Limb (tissue), 2 donors: ENCODE data around the gene PCSK4.
A peak's percentile ranks its signal among the peaks of the same experiment; 100 is the strongest.
"Not testable (repeated sequence)": the region's sequence is repeated elsewhere in the genome, so short reads cannot be mapped to it uniquely, and the experiment has no call there.

ENCODE experiments used
- DNase-seq, 2 donors: peaks; one replicate each; pipeline ENCODE4 v3.0.0-alpha.2; 2016; ENCODE audit errors: extremely low spot score in 2 of 2

The PCSK4 gene

DNA sequence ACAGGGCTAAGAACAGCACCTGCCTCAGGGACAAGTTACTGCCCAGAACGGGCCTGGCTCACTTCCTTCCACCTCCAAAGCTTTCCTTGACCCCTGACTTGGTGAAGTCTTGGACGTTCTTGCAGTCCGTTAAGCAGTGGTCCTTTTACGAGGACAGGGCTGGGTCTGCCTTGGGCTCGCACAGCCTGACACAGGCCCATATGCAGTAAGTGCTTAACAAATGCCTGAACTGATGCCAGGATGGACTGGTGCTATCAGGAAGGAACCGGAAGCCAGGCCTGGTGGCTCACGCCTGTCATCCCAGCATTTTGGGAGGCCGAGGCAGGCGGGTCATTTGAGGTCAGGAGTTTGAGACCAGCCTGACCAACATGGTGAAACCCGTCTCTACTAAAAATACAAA is 31.9 kb upstream of the PCSK4 start:
- DNase-seq = no peak

DNA sequence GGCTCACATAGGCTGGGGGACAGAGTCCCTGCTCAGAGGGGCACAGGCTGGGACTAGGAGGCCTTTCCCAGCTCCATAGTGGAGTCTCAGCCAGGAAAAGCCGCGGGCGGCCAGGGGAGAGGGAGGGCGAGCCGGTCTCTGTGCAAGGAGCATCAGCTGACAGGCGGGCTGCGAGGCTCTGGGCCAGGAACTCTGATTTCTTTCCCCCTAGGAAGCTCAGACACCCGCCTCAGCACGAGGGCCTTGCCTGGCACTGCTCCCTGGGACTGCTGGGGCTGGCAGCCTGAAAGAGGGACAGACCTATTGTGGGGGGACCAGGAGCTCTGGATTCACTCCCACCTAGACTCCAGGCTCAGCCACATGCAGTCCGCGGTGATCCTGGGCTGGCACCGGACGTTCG is 31.5 kb upstream of the PCSK4 start:
- no peak for DNase-seq

DNA sequence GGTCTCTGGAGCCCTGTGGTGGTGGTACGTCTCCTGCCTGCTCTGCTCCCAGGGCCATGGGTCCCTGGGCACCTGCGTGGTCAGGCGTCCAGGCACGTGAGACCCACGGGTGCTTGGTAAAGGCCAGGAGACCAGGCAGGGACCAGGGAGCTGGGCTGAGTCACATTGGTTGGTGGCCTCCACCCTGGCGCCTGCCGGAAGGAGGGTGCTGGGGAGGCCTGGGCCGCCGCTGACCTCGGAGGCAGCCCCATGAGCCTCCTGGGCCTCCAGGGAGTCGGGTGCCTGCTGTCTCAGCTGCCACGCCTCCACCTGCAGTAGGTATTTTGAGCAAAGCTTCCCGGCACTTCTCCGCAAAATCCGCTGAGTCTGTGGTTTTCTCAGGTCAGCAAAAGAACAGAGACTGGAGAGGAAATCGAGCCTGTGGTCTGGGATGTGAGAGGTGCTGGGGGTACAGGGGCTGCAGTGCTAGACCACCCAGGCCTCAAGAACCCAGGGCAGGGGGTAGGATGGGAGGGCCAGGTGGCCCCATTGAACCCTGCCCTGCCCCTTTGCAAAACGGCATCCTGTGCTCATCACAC is 30.1 kb upstream of the PCSK4 start:
- DNase-seq = no peak

DNA sequence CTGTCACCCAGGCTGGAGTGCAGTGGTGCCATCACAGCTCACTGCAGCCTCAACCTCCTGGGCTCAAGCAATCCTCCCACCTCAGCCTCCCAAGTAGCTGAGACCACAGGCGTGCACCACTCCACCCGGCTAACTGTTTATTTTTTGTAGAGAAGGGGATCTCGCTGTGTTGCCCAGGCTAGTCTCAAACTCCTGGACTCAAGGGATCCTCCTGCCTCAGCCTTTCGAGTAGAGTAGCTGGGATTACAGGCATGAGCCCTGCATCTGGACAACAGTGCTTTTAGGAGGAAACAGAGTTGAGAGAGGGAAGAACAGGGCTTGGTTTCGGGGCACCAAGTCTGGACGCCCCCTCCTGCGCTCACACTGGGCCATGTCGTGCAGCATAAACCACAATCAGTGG is 29.7 kb upstream of the PCSK4 start:
- DNase-seq = not testable (repeated sequence)

DNA sequence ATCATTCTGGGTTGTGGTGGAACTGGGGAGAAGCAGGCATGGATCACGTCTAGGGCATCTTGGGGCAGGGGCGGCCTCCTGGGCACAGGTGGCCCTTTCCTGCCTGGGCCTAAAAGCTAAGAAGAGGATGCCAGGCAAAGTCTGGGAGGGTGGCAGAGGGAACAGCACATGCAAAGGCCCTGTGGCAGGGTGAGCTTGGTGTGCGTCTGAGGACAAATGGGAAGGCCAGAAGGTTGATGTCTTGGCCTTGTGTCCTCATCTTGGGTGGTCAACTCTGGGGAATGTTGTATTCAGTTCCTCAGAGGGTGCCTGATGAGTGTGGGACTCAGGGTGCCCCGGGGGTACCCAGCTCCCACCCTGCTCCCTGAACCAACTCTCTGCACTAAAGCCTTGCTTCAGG is 28.3 kb upstream of the PCSK4 start:
- DNase-seq = no peak

DNA sequence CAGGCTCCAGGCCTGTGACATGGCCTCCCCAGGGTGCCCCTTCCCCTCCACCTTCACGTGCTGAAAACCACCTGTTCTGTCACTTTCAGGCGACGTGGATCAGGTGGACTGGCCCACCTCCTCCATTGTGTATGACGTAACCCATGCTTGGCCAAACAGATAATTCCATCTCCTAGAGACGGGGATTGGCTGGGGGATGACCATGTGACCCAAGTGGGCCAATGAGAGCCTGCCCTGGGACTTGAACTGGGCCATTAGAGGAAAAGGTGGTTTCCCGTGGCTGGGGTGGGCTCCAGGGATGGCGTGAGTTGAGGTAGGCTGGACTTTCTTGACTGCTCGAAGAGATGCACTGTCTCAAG is 26.2 kb upstream of the PCSK4 start:
- no peak for DNase-seq

DNA sequence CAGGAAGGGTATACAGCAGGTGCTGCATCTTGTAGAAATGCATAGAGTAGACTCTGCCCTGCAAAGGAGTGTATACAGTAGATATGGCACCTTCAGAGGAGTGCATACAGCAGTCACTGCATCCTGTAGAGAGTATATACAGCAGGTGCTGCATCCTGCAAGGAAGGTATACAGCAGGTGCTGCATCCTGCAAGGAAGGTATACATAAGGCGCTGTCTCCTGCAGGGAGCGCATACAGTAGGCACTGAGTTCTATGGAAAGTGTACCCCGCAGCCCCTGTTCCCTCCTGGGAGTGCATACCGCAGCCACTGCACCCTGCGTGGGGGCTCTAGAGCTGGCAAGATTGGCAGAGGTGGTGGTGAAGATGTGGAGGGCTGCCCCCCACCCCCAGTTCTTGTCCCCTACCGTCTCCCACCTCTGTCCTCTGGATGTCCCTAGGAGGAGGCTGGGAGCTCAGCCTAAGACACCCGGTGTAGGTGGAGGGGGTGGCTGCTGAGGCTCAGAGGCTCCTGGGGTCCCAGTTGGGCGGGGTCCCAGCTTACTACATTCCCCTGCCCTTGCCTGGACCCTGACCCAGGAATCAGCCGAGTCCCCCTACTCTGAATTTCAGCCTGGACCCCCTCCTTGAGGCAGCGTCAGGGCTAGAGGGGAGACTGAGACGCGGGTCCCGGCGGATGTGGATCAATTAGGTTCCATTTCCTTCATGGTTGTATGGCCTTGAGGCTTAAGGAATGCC is 25.0 kb upstream of the PCSK4 start:
- no peak for DNase-seq

DNA sequence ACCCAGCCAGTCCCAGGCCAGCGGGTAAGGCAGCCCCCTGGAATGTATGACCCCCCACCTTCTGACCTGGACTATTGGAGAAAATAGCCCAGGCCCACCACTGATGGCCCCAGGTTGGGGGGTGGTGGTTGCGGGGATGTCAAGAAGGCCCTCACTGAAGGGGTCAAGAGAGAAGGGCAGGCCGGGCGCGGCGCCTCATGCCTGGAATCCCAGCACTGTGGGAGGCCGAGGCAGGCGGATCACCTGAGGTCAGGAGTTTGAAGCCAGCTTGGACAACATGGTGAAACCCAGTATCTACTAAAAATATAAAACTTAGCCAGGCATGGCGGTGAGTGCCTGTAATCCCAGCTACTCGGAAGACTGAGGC is 24.1 kb upstream of the PCSK4 start:
- no peak for DNase-seq

DNA sequence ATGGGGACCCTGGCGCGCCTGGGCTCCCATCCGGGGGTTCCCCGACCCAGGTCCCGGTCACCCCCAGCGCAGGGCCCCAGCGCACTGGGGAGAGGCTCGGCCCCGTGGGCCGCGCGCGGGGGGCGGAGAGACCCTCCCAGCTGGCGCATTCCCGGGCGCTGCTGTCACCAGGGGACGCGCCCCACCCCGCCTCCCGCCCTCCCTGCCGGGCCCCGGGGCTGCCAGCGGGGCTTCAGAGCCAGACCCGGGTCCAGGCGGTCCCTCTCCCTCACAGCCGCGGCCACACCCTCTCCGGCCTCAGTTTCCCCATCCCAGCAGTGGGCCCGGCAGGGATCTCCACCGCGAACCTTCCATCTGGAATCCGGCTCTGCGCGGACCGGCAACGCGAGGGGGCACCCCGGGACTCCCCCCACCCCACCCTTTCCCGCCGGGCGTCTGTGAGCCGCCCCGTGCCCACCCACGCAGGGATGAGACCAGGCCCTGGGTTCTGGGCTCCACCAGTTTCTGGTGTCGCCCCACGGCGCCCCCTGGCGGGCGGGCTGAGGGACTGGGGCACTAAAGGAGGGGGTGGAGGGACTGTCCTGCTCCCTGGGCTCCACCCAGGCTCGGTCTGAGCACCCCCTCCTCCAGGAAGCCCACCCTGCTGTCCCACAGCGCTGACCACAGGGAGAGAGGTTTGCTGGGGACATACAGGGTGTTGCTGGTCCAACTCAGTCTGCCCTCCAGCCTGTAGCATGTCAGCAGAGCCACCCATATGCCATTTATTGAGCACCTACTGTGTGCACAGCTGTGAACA is 23.5 kb upstream of the PCSK4 start:
- DNase-seq = peak in 1 of 2 donors; percentile 63

DNA sequence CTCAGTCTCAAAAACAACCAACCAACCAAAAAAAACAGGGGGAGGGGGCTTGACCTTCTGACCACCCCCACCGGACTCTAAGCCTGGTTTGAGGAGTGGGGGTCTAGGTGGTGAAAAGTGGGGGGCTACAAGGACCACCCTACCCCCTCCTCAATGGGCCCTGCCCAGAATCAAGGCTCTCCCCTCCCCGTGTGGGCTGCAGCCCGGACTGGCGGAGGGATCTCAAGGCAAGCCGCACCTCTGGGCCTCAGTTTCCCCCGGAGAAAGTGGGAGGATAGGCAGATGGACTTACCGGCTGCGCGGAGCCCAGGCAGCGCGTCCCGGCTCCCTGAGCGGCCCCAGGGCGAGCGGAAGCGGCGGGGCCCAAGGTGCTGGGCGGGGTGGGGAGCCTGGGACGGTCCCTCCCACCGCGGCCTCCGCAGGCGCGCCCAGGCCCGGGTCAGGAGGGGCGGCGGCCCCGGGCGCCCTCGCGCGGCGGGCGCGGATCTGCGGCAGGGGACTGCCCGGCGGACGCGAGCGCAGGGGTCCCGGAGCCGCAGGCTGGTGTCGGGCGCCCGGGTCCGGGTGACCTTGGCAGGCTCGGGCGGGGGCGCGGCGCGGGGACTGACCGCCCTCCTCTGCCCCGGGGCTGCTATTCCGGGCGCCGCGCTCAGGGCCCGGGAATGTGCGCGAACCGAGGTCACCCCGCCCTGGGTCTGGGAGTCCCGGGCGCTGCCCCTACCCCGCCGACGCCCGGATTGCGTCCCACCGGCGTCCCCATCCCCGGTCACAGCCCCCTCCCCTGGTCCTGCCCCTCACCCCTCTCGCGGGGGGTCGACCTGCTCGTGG is 22.7 kb upstream of the PCSK4 start, which contains the start of gene ADAMTSL5:
ADAMTSL5 (minus strand) TSS at position 349 of the 828 bp plus-strand sequence. CDS start 2,076 bp downstream, outside the sequence.
- DNase-seq = no peak

DNA sequence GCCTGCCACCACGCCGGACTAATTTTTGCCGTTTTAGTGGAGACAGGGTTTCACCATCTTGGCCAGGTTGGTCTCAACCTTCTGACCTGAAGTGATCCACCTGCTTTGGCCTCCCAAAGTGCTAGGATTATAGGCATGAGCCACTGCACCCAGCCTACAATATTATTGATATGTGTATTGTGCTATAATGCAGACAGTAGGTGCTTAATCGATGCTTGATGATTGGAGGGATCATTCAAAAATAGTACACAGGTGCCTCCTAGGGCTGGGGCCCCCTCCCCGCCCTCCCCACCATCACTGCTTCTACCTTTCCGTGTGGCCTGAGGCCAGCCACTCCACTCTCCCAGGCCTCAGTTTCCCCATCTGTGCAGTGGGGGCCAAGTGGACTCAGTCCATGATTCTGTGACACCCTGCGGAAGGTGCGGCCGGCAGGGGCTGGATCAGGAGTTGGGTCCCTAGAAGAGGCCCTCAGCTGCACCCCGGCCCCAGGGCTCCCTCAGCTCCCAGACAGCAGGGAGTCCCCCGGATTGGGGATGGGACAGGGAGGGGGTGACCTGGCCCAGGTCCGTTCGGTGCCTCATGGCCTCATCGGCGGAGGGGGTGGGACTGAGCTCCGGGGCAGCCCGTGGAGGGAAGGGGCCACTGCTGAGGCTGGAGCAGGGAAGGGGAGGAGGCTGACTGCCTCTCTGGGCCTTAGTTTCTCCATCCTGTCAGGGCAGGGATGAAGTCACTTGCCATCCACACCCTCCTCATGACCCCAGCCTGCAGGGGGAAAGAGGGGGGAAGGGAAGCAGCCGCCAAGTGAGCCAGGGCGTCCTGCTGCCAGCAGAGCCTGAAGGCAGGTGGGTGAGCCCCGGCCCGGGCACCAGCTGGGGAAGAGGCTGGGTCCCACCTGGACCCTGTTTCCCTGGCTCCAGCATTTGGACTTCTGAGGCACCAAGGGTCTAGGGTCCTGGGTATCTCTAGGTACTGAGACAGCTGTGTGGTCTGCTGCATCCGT is 21.5 kb upstream of the PCSK4 start:
- DNase-seq = no peak

DNA sequence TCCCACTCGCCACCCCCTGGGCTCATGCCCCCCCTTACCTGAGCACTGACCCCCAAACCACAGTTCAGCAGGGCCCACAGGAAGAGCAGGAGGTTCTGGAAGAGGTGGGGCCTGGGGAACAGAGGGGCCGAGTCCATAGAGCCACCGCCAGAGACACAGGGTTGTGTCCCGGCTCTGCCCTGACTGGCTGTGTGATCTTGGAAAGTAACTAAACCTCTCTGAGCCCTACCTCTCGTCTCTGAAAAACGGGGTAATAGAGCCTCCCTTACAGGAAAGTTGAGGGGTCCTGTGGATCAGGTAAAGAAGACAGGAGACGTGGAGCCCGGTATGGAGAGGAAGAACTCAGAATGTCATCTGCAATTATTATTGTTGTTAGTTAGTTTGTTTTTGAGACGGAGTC is 20.7 kb upstream of the PCSK4 start:
- DNase-seq = no peak

DNA sequence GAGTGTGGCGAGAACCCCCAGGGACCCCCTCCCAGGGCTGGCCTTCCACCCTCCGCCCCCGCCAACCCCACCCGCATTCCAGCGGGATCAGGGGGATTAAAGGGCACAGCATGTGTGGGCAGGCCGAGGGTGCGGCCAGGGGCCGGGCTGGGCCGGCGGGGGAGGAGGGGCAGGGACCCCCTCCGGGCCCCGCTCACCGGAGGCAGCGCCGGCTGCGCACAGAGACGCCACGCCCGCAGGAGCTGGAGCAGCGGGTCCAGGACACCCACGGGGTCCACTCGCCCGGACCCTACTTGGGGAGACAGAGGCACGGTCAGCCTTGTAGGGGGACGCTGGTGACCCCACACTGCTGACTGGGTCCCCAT is 20.3 kb upstream of the PCSK4 start:
- DNase-seq = no peak

DNA sequence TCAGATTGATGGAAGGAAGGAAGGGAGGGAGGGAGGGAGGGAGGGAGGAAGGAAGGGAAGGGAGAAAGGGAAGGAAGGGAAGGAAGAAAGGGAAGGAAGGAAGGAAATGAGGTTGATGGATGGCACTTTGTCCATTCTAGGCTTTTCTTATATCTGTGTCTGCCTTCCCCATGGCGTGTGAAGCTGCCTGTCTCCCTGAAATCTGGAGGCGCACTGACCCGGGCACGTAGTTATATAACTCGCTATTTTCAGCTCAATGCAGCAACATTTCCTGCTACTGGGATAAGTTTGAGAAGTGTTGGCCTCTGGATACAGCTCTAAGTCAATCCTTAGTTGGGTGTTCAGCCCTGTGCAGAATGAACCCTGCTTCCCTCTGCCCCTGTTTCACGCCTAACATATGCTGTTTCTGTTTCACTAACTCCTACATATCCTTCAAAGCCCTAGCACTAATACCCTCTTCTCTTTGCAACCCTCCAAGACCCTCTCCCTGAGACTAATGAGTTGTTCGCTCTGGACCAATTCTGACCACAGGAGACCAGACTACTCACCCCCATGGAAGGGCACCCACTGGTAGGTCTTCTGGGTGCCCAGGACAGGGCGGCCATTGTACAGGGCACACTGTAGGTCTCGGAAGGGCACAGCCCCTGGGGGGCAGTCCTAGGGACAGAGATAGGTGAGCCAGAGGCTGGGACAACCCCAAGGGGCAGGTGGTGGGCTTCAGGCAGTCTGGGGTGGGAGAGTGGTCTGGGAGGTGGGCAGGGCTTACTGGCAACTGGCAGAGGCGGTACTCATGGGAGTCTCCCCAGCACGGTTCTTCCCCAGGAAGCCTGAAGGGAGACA is 19.7 kb upstream of the PCSK4 start:
- DNase-seq = no peak

DNA sequence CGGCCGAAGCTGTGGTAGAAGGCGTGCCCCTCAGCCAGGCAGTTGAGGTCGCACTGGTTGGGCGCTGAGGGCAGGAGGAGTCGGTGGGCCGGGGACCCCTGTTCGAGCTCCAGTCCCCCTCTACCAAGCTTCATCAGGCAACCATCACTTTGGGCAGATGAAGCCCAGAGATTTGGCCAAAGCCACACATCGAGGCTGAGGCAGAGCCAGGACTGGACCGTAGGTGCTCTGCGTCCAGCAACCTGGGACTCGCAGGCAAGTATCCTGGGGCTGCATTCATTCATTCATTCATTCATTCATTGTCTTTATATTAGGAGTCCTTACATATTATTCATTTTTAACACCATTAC is 18.3 kb upstream of the PCSK4 start:
- DNase-seq = no peak

DNA sequence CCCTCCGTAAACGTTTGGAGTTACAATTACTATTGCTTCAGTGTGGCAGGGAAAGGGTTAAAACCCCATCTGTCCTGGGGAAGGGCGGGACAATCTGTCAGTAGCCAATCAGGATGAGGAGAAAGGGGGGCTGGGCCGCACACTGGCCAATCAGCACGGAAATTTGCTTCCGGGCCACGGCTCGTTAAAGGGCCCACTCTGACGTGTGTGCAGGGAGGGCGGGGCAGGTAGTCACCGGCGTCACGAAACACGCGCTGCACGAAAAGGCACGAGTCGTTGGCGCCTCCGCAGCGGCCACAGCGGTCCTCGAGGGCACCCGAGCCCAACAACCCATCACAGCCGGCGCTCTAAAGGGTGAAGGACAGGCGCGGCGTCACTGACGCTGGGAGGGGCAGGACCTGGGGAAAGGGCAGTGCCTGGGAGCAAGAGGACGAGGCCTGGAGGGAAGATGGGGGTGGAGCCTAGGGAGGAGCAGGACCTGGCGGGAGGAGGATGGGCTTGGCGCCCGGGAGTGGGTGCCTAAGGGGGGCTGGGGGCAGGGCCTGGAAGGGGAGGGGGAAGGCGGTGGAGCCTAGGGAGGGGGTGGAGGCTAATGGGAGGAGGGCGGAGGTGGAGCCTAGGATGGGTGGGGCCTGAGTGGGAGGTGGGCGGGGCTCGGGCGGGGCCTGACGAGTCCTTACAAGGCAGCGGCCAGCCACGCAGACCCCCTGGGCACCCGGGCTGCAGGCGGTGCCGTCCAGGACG is 17.8 kb upstream of the PCSK4 start:
- DNase-seq = peak; percentile 93 to 96

DNA sequence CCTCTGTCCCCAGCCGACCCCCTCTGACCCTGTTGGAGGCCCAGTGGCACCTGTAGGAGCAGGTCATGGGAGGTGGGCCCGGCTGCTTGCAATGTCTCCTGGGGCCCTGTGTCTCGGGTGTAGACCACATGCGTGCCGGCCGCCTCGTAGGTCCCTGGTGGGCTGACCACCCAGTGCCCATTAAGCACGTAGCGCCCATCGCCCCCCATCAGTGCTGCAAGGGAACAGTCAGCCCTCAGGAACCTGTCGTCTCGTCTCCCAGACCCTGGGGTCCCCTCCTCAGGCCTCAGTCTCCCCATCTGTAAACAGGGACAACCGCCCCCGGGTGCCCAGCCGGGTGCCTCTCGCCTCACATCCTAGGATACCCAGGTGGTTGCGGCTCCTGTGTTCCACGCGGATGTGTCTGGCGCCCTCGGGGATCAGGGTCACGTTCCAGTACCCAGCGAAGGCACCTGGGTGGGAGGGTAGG is 17.1 kb upstream of the PCSK4 start:
- DNase-seq = no peak

DNA sequence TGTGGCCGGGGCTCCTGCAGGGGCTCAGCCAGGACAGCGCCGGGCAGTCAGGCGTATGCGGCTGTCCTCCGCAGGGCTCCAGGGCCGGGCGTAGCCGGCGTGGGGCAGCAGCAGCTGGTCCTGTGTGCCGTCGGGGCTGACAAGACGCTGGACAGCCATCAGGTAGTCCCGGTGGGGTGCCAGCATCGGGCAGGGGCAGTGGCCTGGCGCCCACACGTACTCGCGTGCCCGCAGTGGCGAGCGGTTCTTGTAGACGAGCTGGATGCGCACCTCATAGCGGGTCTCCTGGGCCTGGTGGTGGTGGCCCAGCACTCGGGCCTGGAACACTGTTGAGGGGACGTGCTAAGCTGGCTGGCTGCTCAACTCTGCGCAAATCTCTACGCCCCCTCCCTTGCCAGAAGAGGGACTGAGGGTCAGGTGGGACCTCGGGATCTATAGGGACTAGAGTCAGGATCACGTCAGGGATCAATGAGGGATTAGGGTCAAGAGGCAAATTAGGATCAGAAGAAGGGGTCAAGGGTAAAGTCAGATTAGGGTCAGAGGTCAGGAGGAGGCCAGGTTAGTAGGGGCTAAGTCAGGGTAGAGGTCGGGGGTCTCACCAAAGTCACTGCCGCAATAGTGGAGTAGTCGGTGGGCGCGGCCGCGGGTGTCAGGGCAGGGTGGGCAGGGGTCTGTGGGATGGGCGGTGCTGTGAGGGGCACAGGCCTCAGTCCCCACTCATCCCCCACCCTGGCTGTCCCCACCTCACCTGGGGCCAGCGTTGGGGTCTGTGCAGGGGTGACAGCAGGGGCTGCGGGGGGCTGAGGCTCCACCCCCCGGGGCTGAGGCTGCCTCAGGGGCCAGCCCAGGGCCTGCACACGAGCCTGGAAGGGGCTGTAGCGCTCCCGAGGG is 16.1 kb upstream of the PCSK4 start:
- DNase-seq = no peak
